ENCODE measurements around the gene DUSP22.

DNA sequence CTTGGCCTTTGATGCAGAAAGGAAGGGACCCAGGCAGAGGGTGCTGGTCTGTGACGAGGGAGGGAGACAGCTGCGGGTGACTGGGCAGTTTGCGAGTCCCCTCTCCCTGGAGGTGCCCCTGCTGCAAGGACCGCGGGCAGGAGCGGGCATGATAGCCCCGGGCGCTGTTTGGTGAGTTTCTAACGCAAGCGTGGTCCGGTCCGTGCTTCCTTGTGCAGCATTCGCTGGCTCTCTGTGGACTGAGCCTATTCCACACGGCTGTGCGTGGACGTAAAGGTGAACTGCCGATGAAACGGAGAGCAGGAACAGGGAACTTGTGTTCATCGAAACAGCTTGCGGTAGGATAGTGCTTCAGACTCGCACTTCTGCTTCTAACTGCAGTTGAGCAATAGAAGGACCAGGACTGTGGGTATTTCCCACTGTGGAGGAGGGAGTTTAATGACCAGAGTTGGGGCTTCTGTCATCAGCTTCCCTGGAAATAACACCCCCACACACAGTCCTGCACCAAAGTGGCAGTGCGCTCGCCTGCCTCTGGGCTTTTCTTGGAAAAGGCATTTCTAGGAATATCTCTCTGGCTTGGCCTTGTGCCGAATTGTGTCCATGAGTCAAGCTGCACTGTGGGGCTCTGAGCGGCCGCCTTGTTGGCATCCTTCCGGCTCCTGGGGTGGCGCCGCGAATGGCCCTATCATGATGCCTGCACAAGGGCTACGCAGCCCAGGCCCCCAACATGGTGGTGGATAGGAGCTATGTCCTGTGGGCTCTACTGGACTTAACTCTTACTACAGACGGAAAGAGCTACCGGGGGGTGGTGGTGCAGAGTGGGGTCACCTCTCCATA lies 48.9 kb downstream of the DUSP22 start:
- TF ChIP-seq GABPA (IDR thresholded peaks at IDR 0.05; ENCODE audit: borderline replicate concordance, insufficient read depth, low read length) = no peak
- TF ChIP-seq, protein P1, sequence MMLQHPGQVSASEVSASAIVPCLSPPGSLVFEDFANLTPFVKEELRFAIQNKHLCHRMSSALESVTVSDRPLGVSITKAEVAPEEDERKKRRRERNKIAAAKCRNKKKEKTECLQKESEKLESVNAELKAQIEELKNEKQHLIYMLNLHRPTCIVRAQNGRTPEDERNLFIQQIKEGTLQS (IDR thresholded peaks at IDR 0.05; ENCODE audit: insufficient read depth, low read depth, low read length) = no peak
- TF ChIP-seq, protein P2, sequence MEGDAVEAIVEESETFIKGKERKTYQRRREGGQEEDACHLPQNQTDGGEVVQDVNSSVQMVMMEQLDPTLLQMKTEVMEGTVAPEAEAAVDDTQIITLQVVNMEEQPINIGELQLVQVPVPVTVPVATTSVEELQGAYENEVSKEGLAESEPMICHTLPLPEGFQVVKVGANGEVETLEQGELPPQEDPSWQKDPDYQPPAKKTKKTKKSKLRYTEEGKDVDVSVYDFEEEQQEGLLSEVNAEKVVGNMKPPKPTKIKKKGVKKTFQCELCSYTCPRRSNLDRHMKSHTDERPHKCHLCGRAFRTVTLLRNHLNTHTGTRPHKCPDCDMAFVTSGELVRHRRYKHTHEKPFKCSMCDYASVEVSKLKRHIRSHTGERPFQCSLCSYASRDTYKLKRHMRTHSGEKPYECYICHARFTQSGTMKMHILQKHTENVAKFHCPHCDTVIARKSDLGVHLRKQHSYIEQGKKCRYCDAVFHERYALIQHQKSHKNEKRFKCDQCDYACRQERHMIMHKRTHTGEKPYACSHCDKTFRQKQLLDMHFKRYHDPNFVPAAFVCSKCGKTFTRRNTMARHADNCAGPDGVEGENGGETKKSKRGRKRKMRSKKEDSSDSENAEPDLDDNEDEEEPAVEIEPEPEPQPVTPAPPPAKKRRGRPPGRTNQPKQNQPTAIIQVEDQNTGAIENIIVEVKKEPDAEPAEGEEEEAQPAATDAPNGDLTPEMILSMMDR (IDR thresholded peaks at IDR 0.05; ENCODE audit: control extremely low read depth in 1 of 3, insufficient read depth in 1 of 3, low read depth in 1 of 3, low read length in 3 of 3) = no peak
- TF ChIP-seq NRF1 (IDR thresholded peaks at IDR 0.05; ENCODE audit: low read depth, low read length) = no peak
- no peak for TF ChIP-seq JUN (IDR thresholded peaks at IDR 0.05; ENCODE audit: low read depth, low read length)
- no peak for TF ChIP-seq BACH1 (IDR thresholded peaks at IDR 0.05; ENCODE audit: low read length)
- no peak for TF ChIP-seq EZH2 (IDR thresholded peaks at IDR 0.05; ENCODE audit: low read depth, low read length, severe bottlenecking)
